HepG2 (cell line): ENCODE measurements around the gene DENND4C. TPM values are rescaled to one million over a fixed set of nuclear protein-coding genes. Genes with fewer than 3 reads are reported as not detected.
A peak's percentile ranks its signal among the peaks of the same experiment; 100 is the strongest.

Source experiments
- ARHGAP35 ChIP-seq: sonication (generic); formaldehyde crosslinking; IDR thresholded peaks from 2 replicates; pipeline ENCODE4 v1.9.0; 2022; ENCODE audit warnings: mild to moderate bottlenecking, inconsistent platforms, moderate library complexity, missing genetic modification reagents, borderline replicate concordance
- CENPX ChIP-seq: sonication (generic); formaldehyde crosslinking; IDR thresholded peaks from 2 replicates; pipeline ENCODE4 v1.9.0; 2021; ENCODE audit warnings: mild to moderate bottlenecking, missing genetic modification reagents, moderate library complexity
- FLYWCH1 ChIP-seq: sonication (generic); formaldehyde crosslinking; IDR thresholded peaks from 2 replicates; pipeline ENCODE4 v1.8.1; 2023; ENCODE audit warnings: mild to moderate bottlenecking, missing genetic modification reagents
- GABPB1 ChIP-seq: IDR thresholded peaks from 2 replicates; pipeline ENCODE4 v1.6.1; 2016; ENCODE audit warnings: mild to moderate bottlenecking, missing genetic modification reagents, moderate library complexity, missing compliant biosample characterization
- GATA4 ChIP-seq: sonication (generic); IDR thresholded peaks from 2 replicates; pipeline ENCODE4 v1.6.1; 2016; ENCODE audit warnings: antibody characterized with exemption, low read depth, borderline replicate concordance
- GTF3A ChIP-seq: sonication (generic); formaldehyde crosslinking; conservative IDR thresholded peaks from 2 replicates; pipeline ENCODE4 v1.4.0; 2020; ENCODE audit warnings: mild to moderate bottlenecking, missing genetic modification reagents
- ISX ChIP-seq: sonication (generic); formaldehyde crosslinking; conservative IDR thresholded peaks from 2 replicates; pipeline ENCODE4 v1.5.0; 2020; ENCODE audit warnings: missing genetic modification reagents
- MTA1 ChIP-seq: sonication (generic); formaldehyde crosslinking; IDR thresholded peaks from 2 replicates; pipeline ENCODE4 v1.4.0; 2020; ENCODE audit warnings: missing genetic modification reagents, mild to moderate bottlenecking, borderline replicate concordance
- MYC ChIP-seq: sonication (generic); formaldehyde crosslinking; IDR thresholded peaks from 2 replicates; pipeline ENCODE4 v1.9.0; 2021; ENCODE audit warnings: missing genetic modification reagents, borderline replicate concordance
- NFE2L1 ChIP-seq: sonication (generic); formaldehyde crosslinking; IDR thresholded peaks from 2 replicates; pipeline ENCODE4 v1.4.0; 2020; ENCODE audit warnings: missing genetic modification reagents, mild to moderate bottlenecking, borderline replicate concordance
- POLR2A ChIP-seq, 2 experiments: IDR thresholded peaks; 2 replicates each; pipeline ENCODE4 v1.6.1; 2011; ENCODE audit warnings: low read depth in 2 of 2, low read length in 2 of 2, mild to moderate bottlenecking in 1 of 2, moderate library complexity in 1 of 2; ENCODE audit not compliant: insufficient read depth in 1 of 2
- SAFB2 ChIP-seq: sonication (generic); formaldehyde crosslinking; IDR thresholded peaks from 2 replicates; pipeline ENCODE4 v1.5.1; 2020; ENCODE audit warnings: missing genetic modification reagents, low read depth, mild to moderate bottlenecking, borderline replicate concordance
- SRF ChIP-seq: IDR thresholded peaks from 2 replicates; pipeline ENCODE4 v1.6.1; 2011; ENCODE audit warnings: mild to moderate bottlenecking, low read depth, low read length, moderate library complexity
- ZFP37 ChIP-seq: sonication (generic); formaldehyde crosslinking; IDR thresholded peaks from 2 replicates; pipeline ENCODE4 v1.4.0; 2020; ENCODE audit warnings: missing genetic modification reagents, borderline replicate concordance
- ZKSCAN1 ChIP-seq: fragments of 150-350 bp; IDR thresholded peaks from 2 replicates; pipeline ENCODE4 v1.6.1; 2014; ENCODE audit warnings: low read length
- ZNF263 ChIP-seq: sonication (generic); formaldehyde crosslinking; IDR thresholded peaks from 2 replicates; pipeline ENCODE4 v1.4.0; 2020; ENCODE audit warnings: missing genetic modification reagents
- ZSCAN30 ChIP-seq: sonication (generic); formaldehyde crosslinking; IDR thresholded peaks from 2 replicates; pipeline ENCODE4 v1.5.0; 2020; ENCODE audit warnings: mild to moderate bottlenecking, missing genetic modification reagents
- polyA plus RNA-seq, 8 experiments: library from polyadenylated mRNA; depleted of rRNA in 3 of 8; stranded (reverse) in 7 of 8; unstranded in 1 of 8; fragments of >200 nt; fragmentation: Illumina TruSeq in 4 of 8; extraction: Trizol in 4 of 8; gene quantifications; 2 replicates each; pipeline versions ENCODE4 v1.2.1 to v1.2.3, GENCODE V29; 2011 to 2016; ENCODE audit warnings: low read depth in 4 of 8, missing spikeins in 1 of 8, mixed read lengths in 1 of 8; ENCODE audit not compliant: insufficient read depth in 1 of 8
- total RNA-seq, 5 experiments: library from RNA; depleted of rRNA; stranded (reverse); fragments of >200 nt; fragmentation: Illumina TruSeq; extraction: Trizol; gene quantifications; 2 replicates each; pipeline ENCODE4 v1.2.3, GENCODE V29; 2016; ENCODE audit warnings: low read depth in 1 of 5
- TF ChIP-seq, protein P1 (sequence below): sonication (generic); formaldehyde crosslinking; IDR thresholded peaks from 2 replicates; pipeline ENCODE4 v1.4.0; 2020; ENCODE audit warnings: mild to moderate bottlenecking, missing genetic modification reagents
- TF ChIP-seq, protein P2 (sequence below): sonication (generic); formaldehyde crosslinking; IDR thresholded peaks from 2 replicates; pipeline ENCODE4 v1.4.0; 2020; ENCODE audit warnings: missing genetic modification reagents

The DENND4C gene
- total and polyA plus RNA-seq, 2 of the 13 experiments (the other 11 are each of a cell fraction or from before 2014, with no cell fraction given): 19.1 to 27.2 TPM

DNA sequence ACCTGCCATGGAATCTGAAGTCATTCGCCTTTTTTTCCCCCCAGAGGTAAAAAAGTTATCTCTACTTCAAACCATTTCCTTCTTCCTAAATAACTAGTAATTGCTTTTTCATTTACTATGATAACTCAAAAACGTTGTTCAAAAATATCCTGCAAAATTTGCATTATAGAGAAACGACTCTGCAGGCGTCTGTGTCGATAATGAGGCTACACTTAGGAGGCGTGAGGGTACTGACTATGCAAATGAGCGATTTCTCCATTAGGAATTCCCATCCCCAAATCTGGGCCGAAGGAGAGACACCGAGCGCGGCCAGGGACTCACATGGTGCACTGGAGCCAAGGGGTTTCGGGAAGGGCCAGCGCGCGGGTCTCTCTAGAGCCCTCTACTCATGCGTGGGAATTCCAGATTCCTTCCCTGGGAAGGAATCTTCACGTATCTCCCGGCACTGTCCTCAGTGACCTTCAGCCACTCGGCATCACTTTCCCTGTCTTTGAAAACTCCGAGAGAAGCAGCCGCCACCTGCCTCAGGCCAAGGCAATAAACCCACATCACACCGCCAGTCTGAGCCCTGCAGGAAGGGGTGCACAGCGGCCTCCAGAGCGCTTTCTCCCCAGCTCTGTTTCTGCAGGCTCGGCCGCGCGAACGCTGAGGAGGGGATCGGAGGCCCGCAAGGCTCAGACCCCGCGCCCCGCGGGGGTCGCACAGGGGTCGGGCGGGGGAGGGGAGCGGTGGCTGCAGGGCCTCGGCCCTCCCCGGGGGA lies 718 bp upstream of the DENND4C start (continued):
- TF ChIP-seq, protein P1, sequence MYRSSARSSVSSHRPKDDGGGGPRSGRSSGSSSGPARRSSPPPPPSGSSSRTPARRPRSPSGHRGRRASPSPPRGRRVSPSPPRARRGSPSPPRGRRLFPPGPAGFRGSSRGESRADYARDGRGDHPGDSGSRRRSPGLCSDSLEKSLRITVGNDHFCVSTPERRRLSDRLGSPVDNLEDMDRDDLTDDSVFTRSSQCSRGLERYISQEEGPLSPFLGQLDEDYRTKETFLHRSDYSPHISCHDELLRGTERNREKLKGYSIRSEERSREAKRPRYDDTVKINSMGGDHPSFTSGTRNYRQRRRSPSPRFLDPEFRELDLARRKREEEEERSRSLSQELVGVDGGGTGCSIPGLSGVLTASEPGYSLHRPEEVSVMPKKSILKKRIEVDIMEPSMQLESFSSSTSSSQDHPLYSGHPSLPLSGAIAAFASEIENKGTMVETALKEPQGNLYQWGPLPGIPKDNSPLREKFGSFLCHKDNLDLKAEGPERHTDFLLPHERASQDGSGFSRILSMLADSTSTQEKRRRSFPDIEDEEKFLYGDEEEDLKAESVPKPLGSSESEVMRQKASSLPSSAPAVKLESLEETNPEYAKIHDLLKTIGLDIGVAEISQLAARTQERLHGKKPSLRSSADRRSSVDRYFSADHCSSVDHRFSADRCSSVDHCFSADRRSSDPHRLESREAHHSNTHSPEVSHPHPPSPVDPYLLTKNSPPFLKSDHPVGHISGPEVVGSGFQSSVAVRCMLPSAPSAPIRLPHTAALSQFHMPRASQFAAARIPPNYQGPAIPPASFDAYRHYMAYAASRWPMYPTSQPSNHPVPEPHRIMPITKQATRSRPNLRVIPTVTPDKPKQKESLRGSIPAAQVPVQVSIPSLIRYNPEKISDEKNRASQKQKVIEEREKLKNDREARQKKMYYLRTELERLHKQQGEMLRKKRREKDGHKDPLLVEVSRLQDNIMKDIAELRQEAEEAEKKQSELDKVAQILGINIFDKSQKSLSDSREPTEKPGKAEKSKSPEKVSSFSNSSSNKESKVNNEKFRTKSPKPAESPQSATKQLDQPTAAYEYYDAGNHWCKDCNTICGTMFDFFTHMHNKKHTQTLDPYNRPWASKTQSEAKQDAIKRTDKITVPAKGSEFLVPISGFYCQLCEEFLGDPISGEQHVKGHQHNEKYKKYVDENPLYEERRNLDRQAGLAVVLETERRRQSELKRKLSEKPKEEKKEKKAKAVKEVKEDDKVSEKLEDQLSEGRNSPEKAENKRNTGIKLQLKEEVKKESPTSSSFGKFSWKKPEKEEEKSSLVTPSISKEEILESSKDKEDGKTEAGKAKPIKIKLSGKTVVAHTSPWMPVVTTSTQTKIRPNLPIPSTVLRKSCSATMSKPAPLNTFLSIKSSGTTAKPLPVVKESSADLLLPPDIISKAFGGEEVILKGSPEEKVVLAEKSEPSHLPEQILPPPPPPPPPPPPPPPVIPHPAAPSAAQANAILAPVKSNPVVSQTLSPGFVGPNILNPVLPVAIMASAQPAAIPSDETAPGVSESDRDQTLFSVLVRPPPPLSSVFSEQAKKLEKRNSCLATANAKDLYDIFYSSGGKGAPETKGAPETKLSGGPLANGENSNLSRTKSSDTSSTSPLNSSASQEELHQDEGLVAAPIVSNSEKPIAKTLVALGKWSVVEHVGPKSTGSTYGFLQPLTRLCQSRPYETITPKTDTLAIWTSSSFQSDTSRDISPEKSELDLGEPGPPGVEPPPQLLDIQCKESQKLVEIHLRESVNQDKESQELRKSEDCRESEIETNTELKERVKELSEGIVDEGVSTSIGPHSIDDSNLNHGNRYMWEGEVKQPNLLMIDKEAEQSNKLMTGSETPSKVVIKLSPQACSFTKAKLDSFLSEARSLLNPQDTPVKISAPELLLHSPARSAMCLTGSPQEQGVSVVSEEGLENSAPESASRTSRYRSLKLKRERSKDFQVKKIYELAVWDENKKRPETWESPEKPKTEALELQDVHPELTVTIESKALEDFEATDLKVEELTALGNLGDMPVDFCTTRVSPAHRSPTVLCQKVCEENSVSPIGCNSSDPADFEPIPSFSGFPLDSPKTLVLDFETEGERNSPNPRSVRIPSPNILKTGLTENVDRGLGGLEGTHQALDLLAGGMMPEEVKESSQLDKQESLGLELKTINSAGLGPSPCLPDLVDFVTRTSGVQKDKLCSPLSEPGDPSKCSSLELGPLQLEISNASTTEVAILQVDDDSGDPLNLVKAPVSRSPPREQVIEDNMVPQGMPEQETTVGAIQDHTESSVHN (CRISPR knock-in tag): no peak
- TF ChIP-seq POLR2A (IDR thresholded peaks at IDR 0.05; ENCODE audit: insufficient read depth in 1 of 2, low read depth in 2 of 2, low read length in 2 of 2) (peak in 1 of 2 experiments; percentile 44; a peak in 2 of 4 replicates), GTF3A (CRISPR knock-in tag) (no peak), CENPX (CRISPR knock-in tag) (no peak), ZNF263 (CRISPR knock-in tag) (no peak), FLYWCH1 (CRISPR knock-in tag) (no peak), NFE2L1 (CRISPR knock-in tag) (no peak), ISX (CRISPR knock-in tag) (no peak), ZFP37 (CRISPR knock-in tag) (no peak), GATA4 (no peak), MYC (no peak; the same call in 1 of the 2 replicates), SAFB2 (CRISPR knock-in tag) (no peak), MTA1 (CRISPR knock-in tag) (no peak), ZSCAN30 (CRISPR knock-in tag) (no peak), GABPB1 (no peak), ARHGAP35 (CRISPR knock-in tag) (no peak; the same call in none of the 2 replicates), SRF (peak; percentile 52; the same call in 1 of the 2 replicates), ZKSCAN1 (no peak)
- TF ChIP-seq, protein P2, sequence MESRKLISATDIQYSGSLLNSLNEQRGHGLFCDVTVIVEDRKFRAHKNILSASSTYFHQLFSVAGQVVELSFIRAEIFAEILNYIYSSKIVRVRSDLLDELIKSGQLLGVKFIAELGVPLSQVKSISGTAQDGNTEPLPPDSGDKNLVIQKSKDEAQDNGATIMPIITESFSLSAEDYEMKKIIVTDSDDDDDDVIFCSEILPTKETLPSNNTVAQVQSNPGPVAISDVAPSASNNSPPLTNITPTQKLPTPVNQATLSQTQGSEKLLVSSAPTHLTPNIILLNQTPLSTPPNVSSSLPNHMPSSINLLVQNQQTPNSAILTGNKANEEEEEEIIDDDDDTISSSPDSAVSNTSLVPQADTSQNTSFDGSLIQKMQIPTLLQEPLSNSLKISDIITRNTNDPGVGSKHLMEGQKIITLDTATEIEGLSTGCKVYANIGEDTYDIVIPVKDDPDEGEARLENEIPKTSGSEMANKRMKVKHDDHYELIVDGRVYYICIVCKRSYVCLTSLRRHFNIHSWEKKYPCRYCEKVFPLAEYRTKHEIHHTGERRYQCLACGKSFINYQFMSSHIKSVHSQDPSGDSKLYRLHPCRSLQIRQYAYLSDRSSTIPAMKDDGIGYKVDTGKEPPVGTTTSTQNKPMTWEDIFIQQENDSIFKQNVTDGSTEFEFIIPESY (CRISPR knock-in tag): no peak
